ENCODE measurements around the gene SAMD15.

The SAMD15 gene

DNA sequence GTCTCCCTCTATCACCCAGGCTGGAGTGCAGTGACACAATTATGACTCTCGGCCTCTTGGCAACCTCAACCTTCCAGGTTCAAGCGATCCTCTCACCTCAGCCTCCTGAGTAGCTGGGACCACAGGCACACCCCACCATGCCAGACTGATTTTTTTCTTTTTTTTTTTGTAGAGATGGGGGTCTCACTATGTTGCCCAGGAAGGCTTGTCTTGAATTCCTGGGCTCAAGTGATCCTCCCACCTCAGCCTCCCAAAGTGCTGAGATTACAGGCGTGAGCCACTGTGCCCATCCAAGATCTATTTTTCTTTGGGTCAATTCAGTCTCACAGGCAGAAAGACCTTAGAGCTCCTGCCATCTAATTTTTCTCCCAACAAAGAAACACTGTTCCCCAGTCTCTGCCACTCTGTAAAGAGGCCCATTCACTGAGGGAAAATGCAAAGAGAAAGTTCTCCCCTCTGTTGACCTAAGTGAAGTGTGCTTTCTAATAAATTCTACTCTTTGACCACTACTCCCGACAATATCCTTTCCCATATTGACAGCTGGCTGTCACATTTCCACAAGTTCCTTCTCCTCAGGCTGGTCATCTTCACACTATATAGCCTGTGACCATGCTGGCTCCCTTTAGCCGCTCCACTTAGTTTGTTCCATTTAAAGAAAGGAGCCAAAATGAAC lies 23.6 kb upstream of the SAMD15 start:
- Histone ChIP-seq H2AFZ (ENCODE audit: low read length) (no peak overlapping the region), H3K79me2 (ENCODE audit: insufficient read depth, low read length) (peaks cover 34% of the 10 kb centered on the region), H3K4me3 (ENCODE audit: low read depth, low read length, poor library complexity, severe bottlenecking) (no peak overlapping the region), H3K9ac (ENCODE audit: low read length) (no peak overlapping the region), H3K4me2 (ENCODE audit: low read length) (no peak overlapping the region), H3K36me3 (ENCODE audit: insufficient read depth, low read length) (peaks cover 43% of the 10 kb centered on the region), H3K27me3 (ENCODE audit: insufficient read depth, low read length) (no peaks in the 10 kb centered on the region), H3K9me3 (ENCODE audit: low read length) (no peaks in the 10 kb centered on the region), H3F3A (ENCODE audit: insufficient read depth, low read length) (no peaks in the 10 kb centered on the region), H3K4me1 (ENCODE audit: insufficient read depth, low read length, severe bottlenecking) (peaks cover 11% of the 10 kb centered on the region), H3K9me2 (ENCODE audit: low read depth, low read length) (no peaks in the 10 kb centered on the region), H4K20me1 (ENCODE audit: insufficient read depth, low read length) (no peaks in the 10 kb centered on the region), H3K27ac (ENCODE audit: low read depth, low read length, poor library complexity, severe bottlenecking) (no peak overlapping the region)
- TF ChIP-seq, protein P1, sequence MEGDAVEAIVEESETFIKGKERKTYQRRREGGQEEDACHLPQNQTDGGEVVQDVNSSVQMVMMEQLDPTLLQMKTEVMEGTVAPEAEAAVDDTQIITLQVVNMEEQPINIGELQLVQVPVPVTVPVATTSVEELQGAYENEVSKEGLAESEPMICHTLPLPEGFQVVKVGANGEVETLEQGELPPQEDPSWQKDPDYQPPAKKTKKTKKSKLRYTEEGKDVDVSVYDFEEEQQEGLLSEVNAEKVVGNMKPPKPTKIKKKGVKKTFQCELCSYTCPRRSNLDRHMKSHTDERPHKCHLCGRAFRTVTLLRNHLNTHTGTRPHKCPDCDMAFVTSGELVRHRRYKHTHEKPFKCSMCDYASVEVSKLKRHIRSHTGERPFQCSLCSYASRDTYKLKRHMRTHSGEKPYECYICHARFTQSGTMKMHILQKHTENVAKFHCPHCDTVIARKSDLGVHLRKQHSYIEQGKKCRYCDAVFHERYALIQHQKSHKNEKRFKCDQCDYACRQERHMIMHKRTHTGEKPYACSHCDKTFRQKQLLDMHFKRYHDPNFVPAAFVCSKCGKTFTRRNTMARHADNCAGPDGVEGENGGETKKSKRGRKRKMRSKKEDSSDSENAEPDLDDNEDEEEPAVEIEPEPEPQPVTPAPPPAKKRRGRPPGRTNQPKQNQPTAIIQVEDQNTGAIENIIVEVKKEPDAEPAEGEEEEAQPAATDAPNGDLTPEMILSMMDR (IDR thresholded peaks at IDR 0.05; ENCODE audit: low read length), result no peak
- TF ChIP-seq EZH2 (IDR thresholded peaks at IDR 0.05; ENCODE audit: borderline replicate concordance, low read length), result no peak

DNA sequence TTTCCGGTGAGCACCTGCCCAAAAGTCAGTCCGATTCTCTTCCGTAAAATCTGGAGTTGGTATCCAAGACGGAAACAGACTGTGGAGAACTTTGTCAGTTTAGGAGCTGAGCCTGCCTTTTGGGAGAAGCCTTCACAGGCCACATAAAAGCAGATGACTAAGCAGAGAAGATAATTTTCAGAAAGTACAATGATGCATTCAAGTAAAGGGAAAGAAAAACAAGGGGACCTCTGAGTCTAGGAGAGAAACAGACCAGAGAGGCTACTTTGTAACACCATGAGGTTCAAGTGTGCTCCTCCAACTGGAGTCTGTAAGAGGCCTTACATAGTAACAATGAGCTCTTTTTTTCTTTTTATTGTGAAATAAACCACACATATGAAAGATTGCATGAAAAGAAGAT lies 21.4 kb upstream of the SAMD15 start:
- Histone ChIP-seq H3F3A (ENCODE audit: insufficient read depth, low read length) (no peaks in the 10 kb centered on the region), H3K4me1 (ENCODE audit: insufficient read depth, low read length, severe bottlenecking) (peaks cover 11% of the 10 kb centered on the region), H3K4me2 (ENCODE audit: low read length) (no peak overlapping the region), H3K9me3 (ENCODE audit: low read length) (no peaks in the 10 kb centered on the region), H3K36me3 (ENCODE audit: insufficient read depth, low read length) (peaks cover 39% of the 10 kb centered on the region), H3K27ac (ENCODE audit: low read depth, low read length, poor library complexity, severe bottlenecking) (no peak overlapping the region), H3K27me3 (ENCODE audit: insufficient read depth, low read length) (no peaks in the 10 kb centered on the region), H3K9ac (ENCODE audit: low read length) (no peak overlapping the region), H4K20me1 (ENCODE audit: insufficient read depth, low read length) (no peaks in the 10 kb centered on the region), H2AFZ (ENCODE audit: low read length) (no peak overlapping the region), H3K4me3 (ENCODE audit: low read depth, low read length, poor library complexity, severe bottlenecking) (no peak overlapping the region), H3K9me2 (ENCODE audit: low read depth, low read length) (no peaks in the 10 kb centered on the region), H3K79me2 (ENCODE audit: insufficient read depth, low read length) (peaks cover 54% of the 10 kb centered on the region)
- no peak for TF ChIP-seq EZH2 (IDR thresholded peaks at IDR 0.05; ENCODE audit: borderline replicate concordance, low read length)
- TF ChIP-seq, protein P1 (IDR thresholded peaks at IDR 0.05; ENCODE audit: low read length), result no peak

DNA sequence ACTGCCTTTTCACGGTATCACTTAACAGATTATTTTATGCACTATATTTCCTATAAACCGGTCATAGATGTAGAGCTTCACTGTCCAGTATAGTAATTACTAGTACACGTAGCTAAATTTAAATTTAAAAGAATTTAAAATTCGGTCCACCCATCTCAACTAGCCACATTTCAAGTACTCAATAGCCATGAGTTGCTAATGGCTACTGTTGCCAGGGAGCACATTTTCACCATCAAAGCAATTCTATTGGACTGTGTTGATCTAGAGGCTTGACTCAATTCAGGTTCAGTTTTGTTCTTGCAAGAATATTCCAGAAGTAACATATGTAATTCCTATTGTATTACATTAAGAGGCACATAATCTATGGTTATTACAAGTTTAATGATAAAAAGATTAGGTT lies 20.3 kb upstream of the SAMD15 start:
- Histone ChIP-seq H4K20me1 (ENCODE audit: insufficient read depth, low read length) (no peaks in the 10 kb centered on the region), H3K4me1 (ENCODE audit: insufficient read depth, low read length, severe bottlenecking) (peaks cover 18% of the 10 kb centered on the region), H3K79me2 (ENCODE audit: insufficient read depth, low read length) (peaks cover 63% of the 10 kb centered on the region), H3K27ac (ENCODE audit: low read depth, low read length, poor library complexity, severe bottlenecking) (no peak overlapping the region), H3K9me3 (ENCODE audit: low read length) (0 out of 2 replicates have a peak, but pooled peaks cover 3% of the 10 kb centered on the region), H3K27me3 (ENCODE audit: insufficient read depth, low read length) (no peaks in the 10 kb centered on the region), H3K4me3 (ENCODE audit: low read depth, low read length, poor library complexity, severe bottlenecking) (no peak overlapping the region), H3K9me2 (ENCODE audit: low read depth, low read length) (no peaks in the 10 kb centered on the region), H3F3A (ENCODE audit: insufficient read depth, low read length) (no peaks in the 10 kb centered on the region), H3K4me2 (ENCODE audit: low read length) (no peak overlapping the region), H3K9ac (ENCODE audit: low read length) (no peak overlapping the region), H3K36me3 (ENCODE audit: insufficient read depth, low read length) (peaks cover 45% of the 10 kb centered on the region), H2AFZ (ENCODE audit: low read length) (no peak overlapping the region)
- TF ChIP-seq, protein P1 (IDR thresholded peaks at IDR 0.05; ENCODE audit: low read length), result no peak
- no peak for TF ChIP-seq EZH2 (IDR thresholded peaks at IDR 0.05; ENCODE audit: borderline replicate concordance, low read length)
